ENCODE results near the gene SPEF1.

The SPEF1 gene

DNA sequence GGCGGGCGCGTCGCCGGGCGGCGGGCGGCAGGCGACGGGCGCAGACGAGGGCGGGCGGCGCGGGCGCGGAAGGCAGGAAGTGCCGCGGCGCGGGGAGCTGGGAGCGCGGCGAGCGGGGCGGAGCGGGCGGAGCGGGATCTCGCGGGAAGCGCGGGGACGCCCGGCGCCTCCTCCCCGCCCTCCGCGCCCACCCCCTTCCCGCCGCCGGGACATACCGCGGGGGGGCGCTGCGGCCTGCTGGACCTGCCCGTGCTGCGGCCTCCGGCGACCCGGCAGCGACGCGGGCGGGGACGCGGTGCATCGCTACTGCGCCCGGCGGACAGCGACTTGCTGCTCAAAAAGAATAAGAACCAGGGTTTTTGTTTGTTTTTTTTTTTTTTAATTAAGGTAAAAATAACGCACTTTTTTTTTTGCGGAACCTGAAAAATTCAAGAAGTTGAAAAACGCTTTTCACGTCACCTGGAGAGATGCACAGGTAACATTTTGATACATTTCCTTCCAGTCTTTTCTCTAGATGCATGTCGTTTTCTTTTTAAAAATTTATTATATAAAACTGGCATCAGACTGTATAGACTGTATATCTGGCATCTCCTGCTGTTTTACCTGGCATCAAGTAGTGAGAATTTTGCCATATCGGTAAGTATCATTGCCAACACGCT is 5.5 kb upstream of the SPEF1 start, which contains the start of gene CENPB:
CENPB (minus strand) TSS at position 76 of the 659 bp plus-strand sequence. CDS start 257 bp downstream, outside the sequence.
- peak; percentile 92 for DNase-seq

DNA sequence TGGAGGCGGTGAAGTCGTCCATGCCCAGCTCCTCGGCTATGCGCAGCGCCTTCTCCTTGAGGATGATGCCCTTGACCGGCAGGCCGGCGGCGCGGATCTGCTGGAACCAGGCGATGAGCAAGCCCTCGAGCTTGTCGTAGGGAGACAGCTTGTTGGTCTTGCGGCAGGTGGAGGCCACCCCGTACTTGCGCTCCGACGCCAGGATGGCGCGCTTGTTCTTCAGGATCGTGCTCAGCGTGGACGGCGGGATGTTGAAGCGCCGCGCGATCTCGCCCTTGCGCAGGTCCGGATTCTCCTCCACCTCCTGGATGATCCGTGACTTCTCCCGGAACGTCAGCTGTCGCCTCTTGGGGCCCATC is 4.9 kb upstream of the SPEF1 start:
- peak; percentile 41 for DNase-seq

DNA sequence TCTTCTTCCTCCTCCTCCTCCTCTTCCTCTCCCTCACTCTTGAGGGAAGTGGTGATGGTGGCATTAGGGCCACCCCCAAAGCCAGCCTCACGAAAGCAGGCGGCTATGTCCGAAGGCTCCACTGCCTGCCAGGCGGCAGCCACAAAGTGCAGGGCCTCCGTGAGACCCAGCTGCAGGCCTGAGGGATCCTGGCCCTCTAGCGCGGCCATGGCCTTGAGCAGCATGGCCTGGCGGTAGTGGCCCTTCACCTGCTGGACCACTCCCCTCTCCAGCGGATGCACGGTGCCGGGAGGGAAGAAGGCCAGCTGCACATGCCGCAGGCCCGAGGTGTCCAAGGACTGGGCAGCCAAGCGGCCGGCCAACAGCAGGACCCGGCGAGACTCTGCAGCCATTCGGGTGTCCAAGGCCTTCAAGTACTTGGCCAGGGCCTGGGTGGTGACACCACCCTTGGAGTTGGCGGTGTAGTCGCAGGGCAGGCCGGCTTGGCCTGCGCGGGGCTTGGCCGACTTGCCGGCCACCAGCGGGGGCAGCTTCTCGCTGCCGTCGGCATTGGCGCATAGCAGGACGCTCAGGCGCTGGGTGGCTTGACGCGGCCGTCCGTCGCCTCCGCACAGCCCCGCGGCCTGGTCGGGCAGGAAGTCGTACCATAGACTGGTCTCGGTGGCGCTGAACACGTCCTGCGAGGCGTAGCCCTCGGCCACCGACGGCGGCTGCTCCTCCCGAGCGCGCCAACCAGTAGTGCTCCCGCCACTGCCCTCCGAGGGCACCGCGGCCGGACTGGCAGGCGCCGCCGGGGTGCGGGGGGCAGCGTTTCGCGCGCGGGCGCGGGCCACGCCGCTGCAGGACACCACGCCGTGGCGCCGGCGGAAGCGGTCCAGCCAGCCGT is 4.2 kb upstream of the SPEF1 start:
- DNase-seq = no peak

DNA sequence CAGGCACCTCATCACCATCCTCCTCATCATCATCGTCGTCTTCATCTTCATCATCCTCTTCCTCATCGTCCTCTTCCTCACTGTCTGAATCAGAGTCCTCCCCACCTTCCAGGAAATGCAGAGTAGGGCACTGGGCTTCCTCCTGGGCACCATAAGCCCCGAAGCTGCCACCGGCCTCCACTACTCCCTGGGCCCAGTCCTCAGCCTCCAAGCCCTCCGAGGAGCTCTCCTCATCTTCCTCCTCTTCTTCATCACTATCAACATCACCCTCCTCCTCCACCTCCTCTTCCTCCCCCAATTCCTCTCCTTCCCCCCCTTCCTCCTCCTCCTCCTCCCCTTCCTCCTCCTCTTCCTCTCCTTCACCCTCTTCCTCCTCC is 3.6 kb upstream of the SPEF1 start:
- DNase-seq = no peak

DNA sequence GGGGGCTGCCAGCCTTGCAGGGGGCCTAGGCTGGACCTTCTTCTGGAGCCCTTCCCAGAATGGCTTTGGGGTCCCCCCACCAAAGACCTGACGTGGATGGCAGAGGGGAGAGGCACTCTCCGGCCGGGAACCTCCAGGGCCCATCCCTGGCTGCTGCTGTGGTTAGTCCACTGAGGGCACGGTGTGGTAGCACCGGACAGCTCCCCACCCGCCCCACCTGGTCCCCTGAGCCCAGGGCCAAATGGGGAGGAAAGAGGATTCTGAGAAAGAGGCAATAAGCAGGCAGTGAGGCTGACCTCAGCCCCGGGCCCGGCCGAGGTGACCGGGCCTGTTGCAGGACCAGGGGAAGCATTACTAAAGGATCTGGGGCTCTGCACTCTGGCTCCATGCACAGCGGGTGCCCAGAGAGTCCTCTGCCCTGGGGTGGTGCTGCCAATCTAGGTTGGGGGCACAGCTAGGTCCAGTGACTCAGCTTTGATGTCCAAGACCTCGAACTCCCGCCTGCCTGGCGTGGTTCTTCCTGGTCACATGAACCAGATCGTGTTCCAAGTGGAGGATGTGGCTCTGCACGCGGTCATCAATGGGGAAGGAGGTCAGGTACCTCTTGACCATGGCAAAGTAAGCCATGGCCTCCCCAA is 3.1 kb upstream of the SPEF1 start:
- no peak for DNase-seq

DNA sequence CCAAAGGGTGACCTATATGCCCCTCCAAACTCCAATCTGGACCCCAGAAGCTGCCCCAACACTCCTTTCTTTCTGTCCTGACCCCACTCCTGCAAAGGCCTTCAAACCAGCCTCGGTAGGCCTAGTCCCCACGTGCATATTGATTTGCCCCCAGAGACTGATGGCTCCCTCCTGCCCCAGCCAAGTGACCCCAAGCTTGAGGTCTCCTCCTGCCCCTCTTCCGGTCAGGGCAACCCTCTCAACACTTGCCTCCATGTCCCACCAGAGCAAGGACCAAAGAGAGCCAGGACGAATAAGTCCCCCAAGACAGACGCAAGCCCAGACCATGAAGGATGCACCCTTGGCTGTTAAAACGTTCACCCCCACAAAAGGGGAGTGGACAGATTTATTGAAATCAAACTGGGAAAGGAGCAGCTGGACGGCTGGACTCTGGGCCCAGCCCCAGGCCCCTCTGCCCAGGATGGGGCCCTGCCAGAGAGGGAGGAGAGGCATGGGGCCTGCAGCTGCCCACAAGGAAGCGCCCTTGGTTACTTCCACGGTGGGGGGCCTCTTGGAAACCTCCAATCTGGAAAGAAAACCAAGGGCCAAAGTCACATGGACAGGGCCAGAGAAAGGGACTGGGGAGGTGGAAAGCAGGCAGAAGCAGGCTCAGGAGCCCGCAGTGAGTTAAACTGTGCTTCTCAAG is 2.4 kb upstream of the SPEF1 start:
- no peak for DNase-seq

DNA sequence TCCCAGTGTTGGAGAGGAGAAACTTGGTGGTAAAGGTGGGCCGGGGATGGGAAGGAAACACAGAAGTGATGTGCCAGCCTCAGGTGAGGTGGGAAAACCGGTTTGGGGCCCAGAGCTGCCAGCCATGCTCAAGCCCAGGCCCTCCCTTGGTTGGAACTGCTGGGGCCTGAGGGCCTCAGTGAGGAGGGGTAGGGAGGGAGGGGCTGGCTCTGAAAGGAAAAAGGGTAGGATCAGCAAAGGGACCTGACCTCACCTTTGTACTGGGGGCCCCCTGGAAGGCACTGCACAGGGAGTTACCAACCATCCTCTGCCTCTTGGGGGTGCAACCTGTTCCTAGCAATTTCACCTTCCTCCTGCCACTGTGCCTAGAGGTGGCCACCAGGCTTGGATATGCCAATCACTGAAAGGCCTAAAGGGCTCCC is 1.8 kb upstream of the SPEF1 start:
- DNase-seq = no peak

DNA sequence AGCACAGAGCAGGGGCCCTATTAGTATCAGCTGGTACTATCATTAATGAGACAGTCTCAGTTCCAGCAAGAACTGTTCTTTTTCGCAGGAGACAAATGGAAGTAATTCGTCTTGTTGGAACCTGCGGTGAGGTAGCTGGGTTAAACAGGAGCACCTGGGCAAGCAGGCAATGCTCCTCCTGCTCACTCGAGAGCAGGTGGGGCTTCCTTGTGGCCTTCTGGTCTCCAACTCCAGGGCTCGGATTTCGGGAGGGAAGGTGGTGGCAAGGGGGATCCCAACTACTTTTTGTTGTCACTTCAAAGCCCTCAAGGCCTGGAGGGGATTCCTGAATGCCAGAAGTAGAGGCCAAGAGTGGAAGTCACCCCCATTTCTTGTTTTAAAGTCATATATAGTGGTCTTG is 1.3 kb upstream of the SPEF1 start:
- no peak for DNase-seq

DNA sequence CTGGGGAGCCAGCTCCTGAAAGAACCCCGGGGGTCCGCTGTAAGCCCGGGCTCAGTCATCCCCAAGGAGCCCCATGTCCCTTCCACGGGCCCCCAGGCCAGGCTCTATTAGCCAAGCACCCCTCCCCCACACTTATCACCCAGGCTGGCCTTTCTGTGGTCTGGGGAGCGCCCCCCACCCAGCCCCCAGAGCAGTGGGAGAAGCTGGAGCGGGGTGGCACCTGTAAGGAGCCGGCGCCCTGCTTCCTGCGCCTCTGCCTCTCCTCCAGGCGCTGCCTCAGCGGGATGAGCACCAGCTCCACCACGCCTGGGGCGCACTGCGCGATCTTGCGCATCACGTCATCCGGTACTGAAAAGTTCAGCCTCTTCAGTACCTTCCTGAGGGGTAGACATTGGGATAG is 2.3 kb downstream of the SPEF1 start:
- no peak for DNase-seq

DNA sequence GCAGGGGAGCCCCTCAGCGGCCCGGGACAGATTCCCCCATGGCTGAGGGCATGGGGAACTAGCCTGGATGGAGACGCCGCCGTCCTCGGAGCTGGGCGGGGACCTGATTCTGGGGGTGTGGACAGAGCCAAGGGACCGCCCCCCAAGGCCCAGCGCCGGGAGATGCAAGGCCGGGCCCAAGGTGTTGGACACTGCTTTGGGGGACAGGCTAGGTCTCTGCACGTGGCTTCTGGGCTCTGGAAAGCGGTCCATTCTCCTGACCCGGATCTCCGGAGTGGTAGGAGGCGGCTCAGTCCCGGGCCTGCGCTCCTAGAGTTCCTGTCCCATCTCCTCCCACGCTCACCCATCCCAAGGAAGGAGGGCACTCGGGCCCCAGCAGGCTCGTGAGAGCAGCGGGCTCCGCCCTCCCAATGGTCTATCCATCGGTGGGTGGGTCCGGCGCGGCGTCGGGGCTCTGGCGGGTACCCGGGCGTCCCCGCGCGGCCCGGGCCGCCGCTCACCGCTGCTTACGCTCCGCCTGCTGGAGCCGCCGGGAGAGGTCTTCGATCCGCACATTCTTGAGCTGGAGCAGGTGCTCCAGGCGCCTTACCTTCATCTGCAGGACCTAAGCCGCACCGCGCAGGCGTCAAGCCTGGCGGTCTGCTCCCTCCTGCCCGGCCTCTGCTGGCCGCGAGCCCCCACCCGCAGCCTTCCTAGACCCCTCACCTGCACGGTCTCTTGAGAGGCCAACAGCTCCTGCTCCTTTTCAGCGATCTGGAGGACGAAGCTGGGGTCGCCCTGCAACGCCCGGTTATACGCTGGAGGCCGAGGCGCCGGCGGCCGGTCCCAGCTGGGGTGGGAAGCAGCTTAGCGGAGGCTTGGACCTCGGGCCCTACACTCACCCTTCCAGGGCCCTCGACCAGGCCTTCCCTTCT is 3.3 kb downstream of the SPEF1 start:
- DNase-seq = peak; percentile 55

DNA sequence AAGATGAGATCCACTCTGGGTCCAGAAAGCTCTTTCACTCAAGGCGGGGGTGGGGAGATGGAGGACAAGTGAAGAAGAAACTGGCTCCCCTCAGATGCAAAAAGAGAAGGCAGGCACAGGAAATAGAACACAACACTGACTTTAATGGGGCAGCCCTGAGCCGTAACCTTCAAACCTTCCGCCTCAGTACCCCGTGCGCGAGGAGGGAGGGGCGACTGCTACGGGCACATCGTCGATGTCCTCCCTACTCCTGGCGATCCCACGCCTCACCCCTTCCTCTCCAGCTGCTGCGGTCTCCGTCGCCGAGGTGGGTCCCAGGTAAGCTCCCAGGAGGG is 3.9 kb downstream of the SPEF1 start:
- DNase-seq = no peak

DNA sequence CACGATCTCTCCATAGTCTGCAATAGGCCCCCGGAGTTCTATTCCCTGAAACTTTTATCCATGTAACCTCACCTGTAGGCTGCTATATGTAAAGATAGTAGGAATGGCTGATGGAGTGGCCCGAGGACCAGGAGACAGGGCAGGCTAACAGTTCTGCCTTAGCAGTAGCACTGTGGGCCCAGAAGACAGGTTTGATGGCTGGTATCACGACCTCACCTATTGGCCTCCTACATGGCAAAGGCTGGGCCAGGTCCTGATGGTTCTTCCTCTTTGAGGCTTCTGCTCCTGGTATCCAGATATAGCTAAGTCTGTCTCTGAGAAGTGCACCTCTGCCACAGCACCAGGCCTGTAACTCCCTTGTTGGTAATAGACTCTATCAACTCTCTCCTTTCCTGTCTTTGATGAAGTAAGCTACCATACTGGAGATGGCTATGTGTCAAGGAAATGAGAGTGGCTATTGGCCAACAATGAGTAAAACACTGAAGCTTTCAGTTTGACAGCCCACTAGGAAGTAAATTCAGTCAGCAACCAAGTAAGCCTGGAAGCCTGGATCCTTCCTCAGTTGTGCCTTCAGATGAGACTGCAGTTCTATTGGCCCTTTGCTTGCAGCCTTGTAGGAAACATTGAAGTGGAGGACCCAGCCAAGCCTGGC is 5.7 kb downstream of the SPEF1 start:
- no peak for DNase-seq

DNA sequence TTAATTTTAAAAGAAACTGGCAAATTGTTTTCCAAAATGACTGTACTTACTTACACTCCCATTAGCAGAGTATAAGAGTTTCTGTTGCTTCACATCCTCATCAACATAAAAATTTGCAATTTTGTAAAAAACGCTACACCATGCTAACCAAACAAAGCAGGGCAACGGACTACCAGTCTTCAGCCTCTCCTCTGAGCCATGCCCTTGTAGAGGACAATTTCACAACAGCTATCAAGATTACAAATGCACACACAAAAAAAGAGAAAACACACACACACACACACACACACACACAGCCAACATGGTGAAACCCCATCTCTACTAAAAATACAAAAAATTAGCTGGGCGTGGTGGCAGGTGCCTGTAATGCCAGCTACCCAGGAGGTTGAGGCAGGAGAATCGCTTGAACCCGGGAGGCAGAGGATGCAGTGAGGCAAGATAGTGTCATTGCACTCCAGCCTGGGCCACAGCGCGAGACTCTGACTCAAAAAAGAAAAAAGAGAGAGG is 9.6 kb downstream of the SPEF1 start:
- no peak for DNase-seq

DNA sequence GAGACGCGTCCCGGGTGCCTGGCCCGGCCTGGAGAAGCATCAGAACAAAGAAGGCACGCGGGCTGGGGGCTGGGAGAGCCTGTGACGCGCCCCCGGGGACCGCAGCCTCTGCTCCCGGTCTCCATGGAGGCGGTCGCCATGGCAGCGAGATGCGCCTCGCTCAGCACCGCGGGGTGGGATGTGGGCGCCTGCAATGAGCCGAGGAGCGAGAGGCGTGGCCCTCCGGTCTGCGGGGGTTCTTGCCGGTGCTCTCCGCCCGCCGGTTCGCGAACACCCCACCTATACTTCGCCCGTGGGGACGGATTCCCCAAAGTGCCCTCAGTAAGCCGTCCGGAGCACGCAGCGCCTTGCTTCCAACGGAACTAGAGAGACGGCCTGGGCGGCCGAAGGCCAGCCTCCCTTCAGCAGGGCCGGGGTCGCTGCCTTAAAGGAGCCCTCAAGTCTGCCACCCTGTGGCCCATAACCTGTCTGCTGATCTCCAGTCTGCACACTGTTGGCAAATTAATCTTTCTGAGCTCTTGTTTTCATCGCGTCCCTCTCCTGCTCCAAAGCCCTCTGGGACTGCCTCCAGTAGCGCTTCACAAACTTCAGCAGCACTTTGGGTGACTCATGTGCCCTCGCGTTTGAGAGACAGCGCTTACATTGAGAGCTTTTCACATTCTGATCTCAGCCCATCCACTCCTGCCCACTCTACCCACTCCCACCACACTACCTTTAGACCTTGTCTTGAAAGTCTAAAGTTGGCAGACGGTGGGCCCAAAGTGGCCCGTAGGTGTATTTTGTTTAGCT is 12.7 kb downstream of the SPEF1 start:
- DNase-seq = peak; percentile 80

DNA sequence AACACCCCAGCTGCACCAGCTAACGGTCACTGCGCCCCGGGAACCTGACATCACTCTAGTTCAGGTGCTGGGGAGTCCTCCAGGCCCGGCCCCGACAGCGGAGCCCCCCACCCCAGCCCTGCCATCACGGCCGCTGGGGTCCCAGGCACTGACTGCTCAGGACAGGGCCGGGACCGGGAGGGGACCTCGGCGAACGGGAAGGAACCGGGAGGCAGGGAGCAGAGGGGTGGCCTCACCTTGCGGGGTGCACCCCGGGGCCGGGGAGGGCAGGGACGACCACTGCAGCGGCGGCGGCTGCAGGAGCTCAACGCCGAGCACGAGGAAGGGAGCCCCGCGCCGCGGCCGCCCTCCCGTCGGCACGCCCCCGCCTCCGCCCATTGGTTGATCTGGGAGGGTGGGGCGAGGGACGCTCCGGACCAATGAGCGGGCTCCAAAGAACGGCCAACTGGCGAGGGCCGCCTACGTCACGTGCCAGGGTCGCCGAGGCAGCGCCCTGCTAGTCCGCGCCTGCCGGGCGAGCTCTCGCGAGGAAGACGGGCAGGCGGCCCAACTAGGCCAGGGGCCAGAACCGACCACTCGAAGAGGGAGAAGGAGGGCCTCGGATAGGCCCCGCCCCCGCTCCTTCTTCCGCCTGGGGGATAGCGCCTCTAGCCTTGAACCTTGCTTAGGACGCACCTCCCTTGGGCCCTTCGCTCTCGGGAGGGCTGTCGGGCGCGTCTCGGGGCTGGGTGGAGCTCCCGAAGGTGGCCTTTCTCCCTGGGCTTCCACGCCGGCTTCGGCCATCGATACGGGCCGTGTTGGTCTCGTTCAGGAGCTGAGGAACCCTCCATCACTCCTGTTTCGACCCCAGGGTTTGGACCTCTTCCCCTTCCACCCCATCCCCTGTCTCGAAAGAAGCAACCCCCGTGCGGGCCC is 13.6 kb downstream of the SPEF1 start, which contains the start of gene ADISSP:
ADISSP (minus strand) TSS at position 327 of the 915 bp plus-strand sequence. CDS start 7,653 bp downstream, outside the sequence.
- DNase-seq = peak; percentile 97

DNA sequence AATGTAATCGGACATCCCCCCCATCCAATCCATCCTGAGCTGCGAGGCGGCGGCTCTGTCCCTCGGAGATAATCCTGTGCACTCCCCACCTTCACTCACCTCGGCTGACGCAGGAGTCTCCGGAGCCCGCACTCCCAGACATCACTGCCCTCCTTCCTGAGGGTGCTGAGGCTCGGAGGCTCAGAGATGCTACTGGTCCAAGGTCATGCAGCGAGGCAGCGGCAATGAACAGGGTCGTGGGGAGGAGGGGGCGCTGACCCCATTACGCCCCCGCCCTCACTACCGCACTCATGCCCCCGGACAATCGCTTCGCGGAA is 14.2 kb downstream of the SPEF1 start:
- DNase-seq = peak; percentile 28

DNA sequence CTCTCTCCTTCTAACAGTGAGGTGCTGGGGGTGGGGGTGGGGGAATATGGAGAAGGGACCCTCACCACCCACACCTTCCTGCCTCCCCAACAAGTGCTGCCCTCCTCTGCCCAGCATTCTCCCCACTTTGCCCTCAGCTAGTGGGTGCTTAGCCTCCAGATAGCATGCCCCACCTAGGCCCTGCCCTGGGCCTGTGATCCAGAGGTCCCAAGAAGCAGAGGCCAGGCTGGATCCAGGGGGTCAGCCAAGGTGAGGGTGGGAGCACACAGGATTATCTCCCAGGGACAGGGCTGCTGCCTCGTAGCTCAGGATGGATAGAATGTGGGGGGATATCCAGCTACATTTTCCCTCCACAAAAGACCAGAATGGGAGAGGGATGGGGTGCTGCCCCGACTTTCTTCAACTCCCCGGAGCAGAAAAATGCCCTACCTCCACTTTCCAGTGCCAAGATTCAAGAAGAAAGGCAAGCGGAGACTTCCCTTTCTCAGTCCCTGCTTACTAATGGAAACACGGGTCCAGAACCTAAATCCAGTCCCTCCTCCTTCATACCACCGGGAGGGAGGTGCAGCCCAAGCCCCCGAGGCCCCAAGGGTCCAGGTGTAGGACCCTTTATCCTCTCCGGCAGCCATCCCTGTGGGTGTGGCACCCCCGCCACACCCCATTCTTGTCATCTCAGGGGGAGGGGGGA is 14.7 kb downstream of the SPEF1 start:
- DNase-seq = no peak

DNA sequence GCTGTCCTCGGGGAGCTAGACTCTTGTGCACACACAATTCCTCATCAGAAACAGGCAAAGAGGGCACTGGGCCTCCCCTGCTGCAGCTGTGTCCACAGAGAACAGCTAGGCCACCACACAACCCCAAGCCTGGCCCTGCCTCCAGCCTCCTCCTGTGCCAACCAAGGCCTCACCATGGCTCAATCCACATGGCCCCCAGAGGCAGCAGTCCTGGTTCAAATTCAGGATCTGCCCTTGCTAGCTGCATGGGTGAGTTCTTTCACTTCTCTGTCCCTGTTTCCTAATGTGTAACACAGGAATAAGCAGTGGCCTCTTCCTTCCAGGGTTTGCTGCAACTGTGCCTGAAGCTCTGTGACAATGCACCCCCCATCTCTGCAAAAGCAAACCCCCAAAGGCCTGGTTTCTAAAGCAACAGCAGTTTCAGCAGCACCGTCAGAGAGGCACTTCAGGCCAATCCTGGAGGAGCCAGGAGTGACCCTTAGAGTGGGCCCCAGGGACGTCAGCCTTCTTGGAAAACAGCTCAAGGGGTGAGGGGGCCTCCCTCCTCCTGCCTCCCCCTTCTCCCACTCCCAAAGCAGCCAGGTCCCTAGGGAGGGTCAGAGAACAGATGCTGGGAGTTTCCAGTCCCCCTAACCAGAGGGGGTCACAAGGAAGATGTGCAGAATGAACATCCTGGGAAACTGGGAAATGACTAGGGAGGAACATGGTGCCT is 15.9 kb downstream of the SPEF1 start:
- DNase-seq = no peak

Measured in stimulated activated CD4-positive, alpha-beta T cell treated with anti-CD3 and anti-CD28 coated beads, Interleukin-4, amount 100 ng/mL, for 1 hour (primary cell).